HG03575 (cell line): ENCODE measurements around the gene CCDC102B.

ENCODE experiments used
- ATAC-seq: cut with Tn5 transposase; IDR thresholded peaks from one replicate; pipeline ENCODE4 v1.9.1; 2021; ENCODE audit not compliant: unreplicated experiment, insufficient number of reproducible peaks, low FRiP score; ENCODE audit errors: extremely low read depth

Gene CCDC102B

GRCh38 chr18:69008538-69008937 is 210.7 kb downstream of the CCDC102B start:
- no peak for ATAC-seq

DNA sequence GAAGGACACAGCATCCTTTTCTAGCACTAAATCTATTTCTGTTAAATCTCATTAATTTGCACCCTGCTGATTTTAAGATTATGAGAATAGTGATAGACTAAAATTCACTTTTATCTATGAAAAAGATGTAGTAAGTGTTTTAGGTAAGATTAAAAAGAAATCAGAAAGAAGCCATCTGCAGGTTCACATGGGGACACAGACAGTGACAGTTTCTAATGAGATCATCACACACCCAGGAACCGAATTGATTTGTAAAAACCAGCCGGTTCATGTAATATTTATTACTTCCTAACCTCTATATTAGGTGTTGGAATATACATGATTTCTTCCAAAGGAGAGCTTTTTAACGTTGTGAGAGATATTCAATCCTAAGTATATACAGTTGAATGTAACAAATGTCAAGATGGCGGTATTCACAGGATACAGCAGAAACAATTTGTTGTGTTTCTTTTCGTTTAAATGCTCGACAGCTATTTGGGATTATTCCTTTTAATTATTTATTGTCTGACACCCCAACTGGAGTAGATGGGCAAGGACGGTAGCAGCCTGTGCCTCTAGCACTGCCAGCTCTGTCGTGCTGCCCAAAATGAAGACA is 223.4 kb downstream of the CCDC102B start:
- ATAC-seq: no peak

GRCh38 chr18:69022426-69022825 is 224.5 kb downstream of the CCDC102B start:
- no peak for ATAC-seq

- ATAC-seq: no peak
Observed at GRCh38 chr18:69031571-69031970, 233.7 kb downstream of the CCDC102B start.

DNA sequence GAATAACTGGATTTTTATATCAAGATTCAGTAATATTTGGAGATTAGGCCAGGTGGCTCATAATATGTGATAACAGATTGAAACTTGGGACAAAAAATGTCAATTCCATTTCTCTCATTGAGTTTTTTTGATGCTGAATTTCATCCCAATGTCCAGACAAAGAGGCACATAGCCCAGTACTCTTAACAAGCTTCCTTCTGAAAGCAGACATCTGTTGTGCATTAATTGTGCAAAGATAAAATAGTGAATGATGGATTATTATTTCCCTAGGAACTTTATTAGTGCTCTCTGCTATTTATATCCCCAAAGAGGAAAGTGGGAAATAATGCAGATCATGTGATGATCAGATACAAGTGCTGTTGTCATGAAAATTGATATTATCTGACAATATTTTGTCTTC is 234.1 kb downstream of the CCDC102B start:
- ATAC-seq: no peak

DNA sequence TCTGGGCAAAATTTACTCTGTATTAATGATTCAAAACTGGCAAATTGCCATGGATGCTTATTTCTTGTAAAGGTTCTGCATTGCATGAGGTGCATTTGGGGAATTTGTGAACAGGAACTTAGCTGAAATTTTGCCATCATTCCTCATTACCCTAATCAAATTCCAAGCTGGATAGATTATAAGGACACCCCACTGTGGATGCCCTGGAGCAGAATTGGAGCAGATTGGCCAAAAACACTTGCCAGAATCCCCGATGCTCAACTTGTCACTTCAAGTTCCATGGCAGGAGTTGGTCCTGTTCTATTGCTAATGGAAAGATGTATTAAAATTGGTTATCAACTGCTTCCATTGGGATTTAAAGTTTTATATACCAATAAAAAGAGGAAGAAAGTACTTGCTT is 237.9 kb downstream of the CCDC102B start:
- no peak for ATAC-seq

- ATAC-seq: no peak
Observed at GRCh38 chr18:69044215-69044614, 246.3 kb downstream of the CCDC102B start.

GRCh38 chr18:69064063-69064462 is 266.2 kb downstream of the CCDC102B start:
- ATAC-seq: no peak

- ATAC-seq: no peak
Observed at GRCh38 chr18:69067048-69067447, 269.2 kb downstream of the CCDC102B start.

DNA sequence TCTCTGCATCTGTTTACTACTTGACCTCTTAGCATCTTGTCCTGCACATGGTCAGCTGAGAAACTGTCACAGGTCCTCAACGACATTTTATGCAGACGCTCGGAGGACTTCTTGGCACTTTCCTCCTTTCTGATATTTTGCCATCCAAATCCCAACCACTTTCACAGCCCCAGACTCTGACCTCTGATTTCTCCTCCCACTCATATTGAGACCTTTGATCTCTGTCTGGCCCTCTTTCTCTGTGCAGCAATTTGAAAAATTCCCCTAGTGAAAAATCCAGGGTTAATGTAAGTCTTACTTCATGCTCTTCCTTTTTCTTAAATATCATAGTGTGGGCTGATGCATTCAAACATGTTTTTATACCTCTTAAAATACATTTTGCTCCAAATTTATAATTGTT is 273.8 kb downstream of the CCDC102B start:
- no peak for ATAC-seq

- ATAC-seq: no peak
Observed at GRCh38 chr18:69081846-69082245, 284.0 kb downstream of the CCDC102B start.

DNA sequence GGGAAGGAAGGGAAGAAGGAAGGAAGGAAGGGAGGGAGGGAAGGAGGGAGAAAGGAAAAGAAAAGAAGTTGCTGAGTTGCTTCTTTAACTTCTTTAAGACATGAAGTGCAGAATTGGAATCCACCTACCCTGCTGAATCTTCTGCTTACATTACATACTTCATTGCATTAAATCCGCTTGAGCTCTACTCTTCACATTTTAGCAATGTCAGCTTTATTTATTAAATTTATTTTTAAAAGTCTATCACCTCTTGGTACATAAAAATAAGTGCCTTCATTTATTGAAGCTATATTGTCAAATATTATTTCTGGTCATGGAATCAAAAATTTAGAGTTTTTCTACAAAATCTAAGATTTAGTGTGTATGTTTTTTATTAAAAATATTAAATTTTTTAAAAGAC is 284.6 kb downstream of the CCDC102B start:
- no peak for ATAC-seq

DNA sequence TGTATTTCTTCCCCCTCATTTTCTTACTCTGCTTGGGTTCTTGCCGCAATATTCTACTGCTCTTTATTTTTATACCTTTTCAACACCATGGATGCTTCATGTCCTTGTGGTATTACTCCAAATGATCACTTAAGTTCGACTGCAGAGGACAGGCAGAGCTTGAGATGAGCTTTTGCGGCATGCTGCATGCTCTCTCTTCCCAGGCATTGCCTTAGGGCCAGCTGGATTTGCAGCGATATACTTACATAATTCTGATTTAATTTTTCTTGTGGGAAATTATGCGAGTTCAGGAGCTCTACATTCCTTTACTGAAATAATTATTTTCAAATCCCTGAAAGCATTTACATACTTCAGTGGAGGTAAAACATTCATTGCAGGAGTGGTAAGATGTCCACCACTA is 288.1 kb downstream of the CCDC102B start:
- ATAC-seq: no peak

GRCh38 chr18:69088973-69089372 is 291.1 kb downstream of the CCDC102B start:
- ATAC-seq: no peak

- ATAC-seq: no peak
Observed at GRCh38 chr18:69097349-69097748, 299.5 kb downstream of the CCDC102B start.

DNA sequence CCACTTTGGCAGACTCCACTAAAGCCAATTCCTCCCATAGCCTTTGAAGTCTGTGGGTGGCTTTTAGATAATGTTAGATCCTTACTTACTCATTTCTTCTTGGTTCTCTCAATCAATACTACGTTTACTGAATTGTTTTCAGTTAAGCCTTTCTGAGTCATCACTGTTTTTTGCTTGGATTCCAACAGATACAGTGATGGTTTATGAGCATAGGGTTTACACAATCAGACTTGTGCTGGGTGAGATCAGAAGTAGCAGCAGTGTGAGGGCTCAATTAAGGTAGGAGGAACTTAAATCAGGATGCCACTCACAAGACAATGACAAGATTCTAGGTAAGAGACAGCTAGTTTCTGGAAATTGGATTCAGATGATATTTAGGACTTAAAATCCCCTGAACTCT is 305.1 kb downstream of the CCDC102B start:
- ATAC-seq: no peak
